WTC11 (cell line): ENCODE results near the gene OLFM3. TPM values are rescaled to one million over a fixed set of nuclear protein-coding genes. Genes with fewer than 3 reads are reported as not detected.

ENCODE experiments used
- ATAC-seq: fragments of 200-7000 bp; cut with Tn5 transposase; 2 replicates; pipeline ENCODE4 v1.10.0; 2021; ENCODE audit warnings: mild to moderate bottlenecking, moderate library complexity
- CTCF ChIA-PET: fragments of 300-600 bp; sonication (Branson Sonifier 250); formaldehyde crosslinking; loops from one replicate; lab custom pipeline; 2021; ENCODE audit warnings: antibody characterized with exemption; lab: Charles Lee
- POLR2A ChIA-PET: fragments of 350-600 bp; sonication (Branson Sonifier 250); formaldehyde crosslinking; loops from one replicate; lab custom pipeline; 2021; ENCODE audit warnings: antibody characterized with exemption; lab: Charles Lee
- DNase-seq: peaks from one replicate; pipeline ENCODE4 v3.0.0; 2021; ENCODE audit warnings: low spot score
- H3K27ac Mint-ChIP-seq: 2 replicates; pipeline ENCODE4 v1.8.0; 2021; ENCODE audit warnings: mixed read lengths
- H3K27me3 Mint-ChIP-seq: 2 replicates; pipeline ENCODE4 v1.8.0; 2021; ENCODE audit warnings: low read depth, mild to moderate bottlenecking, moderate library complexity, mixed read lengths
- H3K36me3 Mint-ChIP-seq: 2 replicates; pipeline ENCODE4 v1.8.0; 2021; ENCODE audit warnings: mixed read lengths
- H3K4me1 Mint-ChIP-seq: 2 replicates; pipeline ENCODE4 v1.8.0; 2022; ENCODE audit warnings: mixed read lengths
- H3K4me3 Mint-ChIP-seq: 2 replicates; pipeline ENCODE4 v1.8.0; 2021; ENCODE audit warnings: mild to moderate bottlenecking, moderate library complexity, mixed read lengths
- H3K9me3 Mint-ChIP-seq: 2 replicates; pipeline ENCODE4 v1.8.0; 2021; ENCODE audit warnings: mixed read lengths
- CTCF ChIP-seq: fragments of 200-600 bp; IDR thresholded peaks from 2 replicates; pipeline ENCODE4 v1.8.0; 2022; ENCODE audit warnings: antibody characterized with exemption
- E2F4 ChIP-seq: sonication (generic); formaldehyde crosslinking; IDR thresholded peaks from 2 replicates; pipeline ENCODE4 v1.8.1; 2022; ENCODE audit warnings: low read depth, mild to moderate bottlenecking, moderate library complexity, missing genetic modification reagents, borderline replicate concordance
- E2F5 ChIP-seq: sonication (generic); formaldehyde crosslinking; IDR thresholded peaks from 2 replicates; pipeline ENCODE4 v1.8.1; 2022; ENCODE audit warnings: mild to moderate bottlenecking, moderate library complexity, missing genetic modification reagents
- ERG ChIP-seq: fragments of 250-450 bp; sonication (Bioruptor Pico); IDR thresholded peaks from 2 replicates; pipeline ENCODE4 v1.8.0; 2021; ENCODE audit warnings: mild to moderate bottlenecking
- ESRRA ChIP-seq: sonication (generic); formaldehyde crosslinking; IDR thresholded peaks from 2 replicates; pipeline ENCODE4 v1.8.1; 2022; ENCODE audit warnings: mild to moderate bottlenecking, missing genetic modification reagents, borderline replicate concordance
- FOXJ3 ChIP-seq: sonication (generic); formaldehyde crosslinking; IDR thresholded peaks from 2 replicates; pipeline ENCODE4 v1.9.0; 2021; ENCODE audit warnings: missing genetic modification reagents, mild to moderate bottlenecking, borderline replicate concordance
- HMGA2 ChIP-seq: fragments of 250-450 bp; sonication (Bioruptor Pico); IDR thresholded peaks from 2 replicates; pipeline ENCODE4 v1.4.0; 2021; ENCODE audit warnings: mild to moderate bottlenecking, moderate library complexity
- JUN ChIP-seq: sonication (generic); formaldehyde crosslinking; IDR thresholded peaks from 2 replicates; pipeline ENCODE4 v1.8.0; 2023; ENCODE audit warnings: mild to moderate bottlenecking, missing genetic modification reagents
- NFE2L1 ChIP-seq: sonication (generic); formaldehyde crosslinking; IDR thresholded peaks from 2 replicates; pipeline ENCODE4 v1.8.1; 2023; ENCODE audit warnings: missing genetic modification reagents
- SP1 ChIP-seq: sonication (generic); formaldehyde crosslinking; conservative IDR thresholded peaks from 2 replicates; pipeline ENCODE4 v1.8.1; 2022; ENCODE audit warnings: missing genetic modification reagents
- TCF7 ChIP-seq: sonication (generic); formaldehyde crosslinking; IDR thresholded peaks from 2 replicates; pipeline ENCODE4 v1.8.0; 2022; ENCODE audit warnings: mild to moderate bottlenecking, low read depth, missing genetic modification reagents, moderate library complexity
- ZNF396 ChIP-seq: fragments of 250-450 bp; sonication (Bioruptor Pico); IDR thresholded peaks from 2 replicates; pipeline ENCODE4 v1.8.0; 2021; ENCODE audit warnings: mild to moderate bottlenecking, moderate library complexity, borderline replicate concordance
- ZNF416 ChIP-seq: fragments of 250-450 bp; sonication (Bioruptor Pico); IDR thresholded peaks from 2 replicates; pipeline ENCODE4 v1.9.0; 2021; ENCODE audit warnings: mild to moderate bottlenecking, inconsistent platforms
- ZNF512 ChIP-seq: sonication (generic); formaldehyde crosslinking; IDR thresholded peaks from 2 replicates; pipeline ENCODE4 v1.8.1; 2022; ENCODE audit warnings: missing genetic modification reagents, borderline replicate concordance
- total RNA-seq: library from RNA; stranded (reverse); gene quantifications from 3 replicates; pipeline ENCODE4 v1.2.3, GENCODE V29; 2021
- TF ChIP-seq, protein P1 (sequence below): fragments of 250-450 bp; sonication (Bioruptor Pico); IDR thresholded peaks from 2 replicates; pipeline ENCODE4 v1.9.0; 2021; ENCODE audit warnings: mild to moderate bottlenecking, borderline replicate concordance

The OLFM3 gene
- total RNA-seq, 1 experiment from 2014 or later: 0.37 TPM

DNA sequence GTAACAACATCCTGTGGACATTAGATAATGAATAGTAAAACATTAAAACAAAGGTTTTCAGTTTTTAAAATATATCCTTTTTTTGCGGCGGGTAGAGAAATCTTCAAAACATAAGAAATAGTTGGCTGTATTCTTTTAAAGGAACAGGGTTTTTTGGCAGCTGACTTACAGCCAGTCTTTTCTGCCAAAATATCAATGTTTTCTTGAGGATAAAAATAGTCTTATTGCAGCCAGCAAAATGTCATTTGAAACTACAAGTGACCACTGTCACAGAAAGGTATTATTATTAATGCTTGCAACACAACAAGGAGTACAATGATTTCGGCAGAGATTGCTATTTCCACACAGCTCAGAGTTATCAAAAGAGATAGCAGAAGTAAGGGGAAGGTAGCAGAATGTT, 21.4 kb downstream of the OLFM3 start (continued):
- TF ChIP-seq, protein P1, sequence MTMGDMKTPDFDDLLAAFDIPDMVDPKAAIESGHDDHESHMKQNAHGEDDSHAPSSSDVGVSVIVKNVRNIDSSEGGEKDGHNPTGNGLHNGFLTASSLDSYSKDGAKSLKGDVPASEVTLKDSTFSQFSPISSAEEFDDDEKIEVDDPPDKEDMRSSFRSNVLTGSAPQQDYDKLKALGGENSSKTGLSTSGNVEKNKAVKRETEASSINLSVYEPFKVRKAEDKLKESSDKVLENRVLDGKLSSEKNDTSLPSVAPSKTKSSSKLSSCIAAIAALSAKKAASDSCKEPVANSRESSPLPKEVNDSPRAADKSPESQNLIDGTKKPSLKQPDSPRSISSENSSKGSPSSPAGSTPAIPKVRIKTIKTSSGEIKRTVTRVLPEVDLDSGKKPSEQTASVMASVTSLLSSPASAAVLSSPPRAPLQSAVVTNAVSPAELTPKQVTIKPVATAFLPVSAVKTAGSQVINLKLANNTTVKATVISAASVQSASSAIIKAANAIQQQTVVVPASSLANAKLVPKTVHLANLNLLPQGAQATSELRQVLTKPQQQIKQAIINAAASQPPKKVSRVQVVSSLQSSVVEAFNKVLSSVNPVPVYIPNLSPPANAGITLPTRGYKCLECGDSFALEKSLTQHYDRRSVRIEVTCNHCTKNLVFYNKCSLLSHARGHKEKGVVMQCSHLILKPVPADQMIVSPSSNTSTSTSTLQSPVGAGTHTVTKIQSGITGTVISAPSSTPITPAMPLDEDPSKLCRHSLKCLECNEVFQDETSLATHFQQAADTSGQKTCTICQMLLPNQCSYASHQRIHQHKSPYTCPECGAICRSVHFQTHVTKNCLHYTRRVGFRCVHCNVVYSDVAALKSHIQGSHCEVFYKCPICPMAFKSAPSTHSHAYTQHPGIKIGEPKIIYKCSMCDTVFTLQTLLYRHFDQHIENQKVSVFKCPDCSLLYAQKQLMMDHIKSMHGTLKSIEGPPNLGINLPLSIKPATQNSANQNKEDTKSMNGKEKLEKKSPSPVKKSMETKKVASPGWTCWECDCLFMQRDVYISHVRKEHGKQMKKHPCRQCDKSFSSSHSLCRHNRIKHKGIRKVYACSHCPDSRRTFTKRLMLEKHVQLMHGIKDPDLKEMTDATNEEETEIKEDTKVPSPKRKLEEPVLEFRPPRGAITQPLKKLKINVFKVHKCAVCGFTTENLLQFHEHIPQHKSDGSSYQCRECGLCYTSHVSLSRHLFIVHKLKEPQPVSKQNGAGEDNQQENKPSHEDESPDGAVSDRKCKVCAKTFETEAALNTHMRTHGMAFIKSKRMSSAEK: no peak
- TF ChIP-seq HMGA2 (no peak), ESRRA (CRISPR knock-in tag) (no peak), ZNF512 (CRISPR knock-in tag) (no peak), SP1 (no peak), JUN (no peak), E2F5 (no peak), ERG (no peak), ZNF416 (CRISPR knock-in tag) (no peak)

DNA sequence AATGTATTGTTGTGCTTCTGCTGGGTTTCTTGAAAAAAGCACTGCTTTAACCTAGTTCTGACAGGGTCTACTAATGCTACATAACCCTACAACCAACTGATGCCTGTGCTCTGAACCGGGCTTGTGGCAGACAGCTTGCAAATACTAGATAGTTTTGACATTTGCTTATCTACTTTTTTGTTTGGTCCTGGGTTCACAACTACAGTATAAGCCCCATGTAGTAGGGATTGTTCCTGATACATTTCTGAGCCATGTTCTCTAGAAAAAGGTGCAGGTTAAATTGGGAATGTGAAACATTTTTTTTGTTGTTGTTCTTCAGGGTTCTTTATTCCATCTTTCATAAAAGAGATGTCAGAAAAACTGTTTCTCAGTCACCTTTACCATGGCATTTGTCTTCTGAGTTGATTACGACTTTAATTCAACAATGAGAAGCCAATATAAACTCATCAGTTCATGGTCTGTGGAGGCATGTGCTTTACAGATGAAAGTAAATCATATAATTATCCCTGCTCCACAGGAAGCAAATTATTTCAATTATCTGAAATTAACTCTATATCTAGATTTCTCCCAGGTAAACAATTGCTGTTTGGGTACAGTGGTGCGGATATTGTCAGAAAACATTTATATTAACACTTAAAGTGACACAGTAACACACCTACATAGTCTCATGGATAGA, 22.0 kb downstream of the OLFM3 start:
- ChIA-PET POLR2A (no interaction called here), CTCF (no interaction called here)
- TF ChIP-seq TCF7 (CRISPR knock-in tag) (no peak), E2F4 (CRISPR knock-in tag) (no peak), FOXJ3 (no peak), ZNF396 (CRISPR knock-in tag) (no peak), NFE2L1 (CRISPR knock-in tag) (no peak), CTCF (no peak)

More for the DNA sequence above, 22.0 kb downstream of the OLFM3 start:
- Mint-ChIP-seq H3K4me3 (no peak overlapping the region), H3K9me3 (peaks cover 7% of the 10 kb centered on the region; the same call in 1 of the 2 replicates), H3K27me3 (no peaks in the 10 kb centered on the region), H3K4me1 (peaks cover 22% of the 10 kb centered on the region), H3K36me3 (0 out of 2 replicates have a peak, but pooled peaks cover 4% of the 10 kb centered on the region), H3K27ac (no peak overlapping the region)
- ATAC-seq (no peak), DNase-seq (no peak)
